ENCODE results near the gene SNAPC2.
"Not testable (repeated sequence)": the region's sequence is repeated elsewhere in the genome, so short reads cannot be mapped to it uniquely, and the experiment has no call there.

Gene SNAPC2

GRCh38 chr19:7923295-7924191 is 3.4 kb downstream of the SNAPC2 start:
- no peak for DNase-seq

- DNase-seq = no peak
Observed at GRCh38 chr19:7924241-7924640, 4.1 kb downstream of the SNAPC2 start.

GRCh38 chr19:7924651-7925170 is 4.6 kb downstream of the SNAPC2 start:
- no peak for DNase-seq

- peak; percentile 24 to 32 for DNase-seq
Observed at GRCh38 chr19:7925171-7925851, 5.2 kb downstream of the SNAPC2 start.

GRCh38 chr19:7926021-7926726 is 6.0 kb downstream of the SNAPC2 start, which contains the start of gene CTXN1:
TSS of gene CTXN1 (minus strand) at chr19:7926135. CDS start at chr19:7925538, 597 bp downstream.
- DNase-seq = peak in 1 of 2 experiments; percentile 2

- no peak for DNase-seq
Observed at GRCh38 chr19:7926727-7927604, 6.8 kb downstream of the SNAPC2 start.

GRCh38 chr19:7927605-7928333 is 7.6 kb downstream of the SNAPC2 start:
- no peak for DNase-seq

- no peak for DNase-seq
Observed at GRCh38 chr19:7928334-7928706, 8.2 kb downstream of the SNAPC2 start.

GRCh38 chr19:7928741-7929701 is 8.9 kb downstream of the SNAPC2 start:
- DNase-seq = peak in 1 of 2 experiments; percentile 9

- DNase-seq = not testable (repeated sequence)
Observed at GRCh38 chr19:7930030-7930429, 9.9 kb downstream of the SNAPC2 start.

GRCh38 chr19:7930765-7931164 is 10.6 kb downstream of the SNAPC2 start:
- no peak for DNase-seq

GRCh38 chr19:7931221-7932061 is 11.3 kb downstream of the SNAPC2 start:
- no peak for DNase-seq

GRCh38 chr19:7932276-7932929 is 12.3 kb downstream of the SNAPC2 start:
- no peak for DNase-seq

- DNase-seq = no peak
Observed at GRCh38 chr19:7932930-7933300, 12.8 kb downstream of the SNAPC2 start.

GRCh38 chr19:7933411-7933810 is 13.3 kb downstream of the SNAPC2 start:
- no peak for DNase-seq

GRCh38 chr19:7933828-7934725 is 13.9 kb downstream of the SNAPC2 start:
- DNase-seq = no peak

GRCh38 chr19:7934766-7935165 is 14.6 kb downstream of the SNAPC2 start:
- no peak for DNase-seq

GRCh38 chr19:7940841-7941240 is 20.7 kb downstream of the SNAPC2 start:
- DNase-seq = no peak

Data from AML-193 (cell line).